Activated naive CD8-positive, alpha-beta T cell treated with anti-CD3 and anti-CD28 coated beads, Interleukin-2, amount 10 ng/mL, durations not matched to agents 7 days and 5 days (primary cell): ENCODE measurements around the gene ZNF761. TPM values are rescaled to one million over a fixed set of nuclear protein-coding genes. Genes with fewer than 3 reads are reported as not detected.
"Not testable (repeated sequence)": the region's sequence is repeated elsewhere in the genome, so short reads cannot be mapped to it uniquely, and the experiment has no call there.

Experiments used
- ATAC-seq: fragments of 150-1000 bp; cut with Tn5 transposase; one replicate; pipeline ENCODE4 v1.10.0; 2021; ENCODE audit warnings: low read depth, moderate library complexity
- POLR2A ChIA-PET: fragments of 350-600 bp; sonication (Branson Sonifier 250); formaldehyde crosslinking; loops from one replicate; lab custom pipeline; 2021; ENCODE audit warnings: antibody characterized with exemption; lab: Charles Lee
- DNase-seq: peaks from one replicate; pipeline ENCODE4 v3.0.0; 2021
- H3K27ac Mint-ChIP-seq: one replicate; pipeline ENCODE4 v1.8.0; 2022; ENCODE audit warnings: mild to moderate bottlenecking, mixed read lengths
- H3K27me3 Mint-ChIP-seq: one replicate; pipeline ENCODE4 v1.8.0; 2022; ENCODE audit warnings: mild to moderate bottlenecking, moderate library complexity, mixed read lengths
- H3K36me3 Mint-ChIP-seq: one replicate; pipeline ENCODE4 v1.8.0; 2021; ENCODE audit warnings: mild to moderate bottlenecking, mixed read lengths
- H3K4me1 Mint-ChIP-seq: one replicate; pipeline ENCODE4 v1.8.0; 2021; ENCODE audit warnings: mixed read lengths
- H3K4me3 Mint-ChIP-seq: one replicate; pipeline ENCODE4 v1.8.0; 2022; ENCODE audit warnings: mild to moderate bottlenecking, moderate library complexity, mixed read lengths
- H3K9me3 Mint-ChIP-seq: one replicate; pipeline ENCODE4 v1.8.0; 2021; ENCODE audit warnings: mixed read lengths
- total RNA-seq, 2 experiments: library from RNA; stranded (reverse); gene quantifications; one replicate each; pipeline ENCODE4 v1.2.3, GENCODE V29; 2021

ZNF761 gene
- total RNA-seq, 2 experiments from 2014 or later: 14.5 to 17.2 TPM

DNA sequence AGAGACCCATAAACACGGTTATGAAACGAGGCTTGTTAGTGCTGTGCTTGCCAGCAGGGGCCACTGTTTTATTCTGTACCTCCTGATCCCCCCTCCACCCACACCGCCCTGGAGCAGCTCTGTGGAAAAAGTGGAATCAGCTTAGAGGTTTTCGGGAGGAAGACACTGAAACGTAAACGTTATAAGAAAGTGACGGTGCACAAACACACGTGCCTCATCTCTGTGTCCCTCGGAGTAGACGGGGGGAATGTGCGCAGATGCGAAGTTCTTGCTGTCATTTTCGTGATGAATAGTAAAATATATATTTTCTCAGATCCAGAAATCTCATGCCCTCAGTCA lies 72.5 kb downstream of the ZNF761 start:
- peaks cover 10% of the 10 kb centered on the region for H3K9me3 Mint-ChIP-seq
- POLR2A ChIA-PET, ATAC-seq, DNase-seq, H3K27me3 Mint-ChIP-seq, H3K4me3 Mint-ChIP-seq, H3K27ac Mint-ChIP-seq, H3K36me3 Mint-ChIP-seq, H3K4me1 Mint-ChIP-seq: not testable (repeated sequence)

DNA sequence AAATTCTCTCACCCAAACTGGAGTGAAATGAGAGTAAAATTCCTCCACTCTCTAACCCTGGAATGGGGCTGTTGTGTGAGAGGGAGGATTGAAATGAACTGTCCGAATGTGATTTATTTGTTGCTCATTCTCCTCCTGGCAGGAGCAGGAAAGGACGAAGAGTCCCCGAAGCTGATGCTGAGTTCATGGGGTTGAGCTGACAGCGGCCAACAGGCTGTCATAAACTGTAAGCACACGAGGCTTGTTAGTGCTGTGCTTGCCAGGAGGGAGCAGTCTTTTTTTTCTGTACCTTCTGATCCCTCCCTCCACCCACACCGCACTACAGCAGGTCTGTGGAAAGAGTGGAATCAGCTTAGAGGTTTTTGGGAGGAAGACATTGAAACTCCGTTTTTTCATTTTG lies 73.1 kb downstream of the ZNF761 start:
- Mint-ChIP-seq H3K36me3 (no peaks in the 10 kb centered on the region), H3K9me3 (peaks cover 11% of the 10 kb centered on the region), H3K27ac (no peak overlapping the region), H3K4me1 (no peaks in the 10 kb centered on the region), H3K27me3 (no peaks in the 10 kb centered on the region), H3K4me3 (no peak overlapping the region)
- POLR2A ChIA-PET: no interaction called here
- no peak for DNase-seq
- ATAC-seq: no peak

DNA sequence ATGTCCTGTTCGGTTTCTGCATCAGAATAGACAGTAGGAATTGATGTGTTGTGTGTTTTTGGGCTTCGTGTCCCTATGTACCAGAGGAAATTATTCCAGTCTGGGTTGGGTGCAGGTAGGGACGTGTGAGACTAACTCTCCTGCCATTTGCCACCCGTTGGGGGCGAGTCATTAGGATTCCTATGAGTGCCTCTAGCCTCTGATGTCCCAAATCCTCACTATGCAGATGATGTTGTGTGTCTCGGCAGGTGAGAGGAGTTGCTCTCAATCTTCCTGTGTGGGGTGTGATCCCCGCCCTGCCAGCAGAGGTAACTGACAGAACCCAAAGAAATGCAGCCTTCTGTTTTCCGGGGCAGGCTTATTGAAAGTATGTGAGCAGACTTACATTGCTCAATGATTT lies 74.9 kb downstream of the ZNF761 start:
- Mint-ChIP-seq H3K27ac (no peak overlapping the region), H3K4me1 (no peaks in the 10 kb centered on the region), H3K36me3 (no peaks in the 10 kb centered on the region), H3K4me3 (no peak overlapping the region), H3K9me3 (peaks cover 6% of the 10 kb centered on the region), H3K27me3 (no peaks in the 10 kb centered on the region)
- DNase-seq: no peak
- POLR2A ChIA-PET: no interaction called here
- no peak for ATAC-seq

Other genes with a start within 250 kb of the ZNF761 start
- 10 to 100 TPM; 11.3 to 11.4 TPM for gene ZNF665, start 238.6 kb upstream of the ZNF761 start, total RNA-seq
- gene ZNF677, start 177.1 kb upstream of the ZNF761 start, total RNA-seq: 10 to 100 TPM; 17.0 to 17.8 TPM
- not detected for gene VN1R2, start 173.7 kb upstream of the ZNF761 start, total RNA-seq
- not detected for gene VN1R4, start 164.3 kb upstream of the ZNF761 start, total RNA-seq
- 10 to 100 TPM; 13.0 to 13.1 TPM for gene ZNF845, start 98.2 kb upstream of the ZNF761 start, total RNA-seq
- 10 to 100 TPM; 28.5 to 29.1 TPM for gene ZNF525, start 66.3 kb upstream of the ZNF761 start, total RNA-seq
- 10 to 100 TPM; 16.2 to 17.4 TPM for gene ZNF765, start 36.8 kb upstream of the ZNF761 start, total RNA-seq
- gene ZNF813, start 35.7 kb downstream of the ZNF761 start, total RNA-seq: 1 to 10 TPM; 6.1 to 8.5 TPM
- 10 to 100 TPM; 27.5 to 29.8 TPM for gene ZNF331, start 106.2 kb downstream of the ZNF761 start, total RNA-seq
- gene DPRX, start 200.0 kb downstream of the ZNF761 start, total RNA-seq: not detected